MM.1S (cell line): ENCODE data around the gene NDST4.

ENCODE experiments used
- EZH2 ChIP-seq: fragments of 300-600 bp; sonication (generic); optimal IDR thresholded peaks from 2 replicates; pipeline ENCODE3; 2017; ENCODE audit warnings: low read depth, mild to moderate bottlenecking, antibody characterized with exemption, low read length, mixed read lengths
- EZH2phosphoT487 ChIP-seq: fragments of 300-600 bp; sonication (generic); IDR thresholded peaks from 2 replicates; pipeline ENCODE4 v1.6.1; 2018; ENCODE audit warnings: antibody characterized with exemption, low read length
- TF ChIP-seq, protein P1 (sequence below): fragments of 300-600 bp; sonication (generic); IDR thresholded peaks from 2 replicates; pipeline ENCODE4 v1.5.1; 2016; ENCODE audit warnings: antibody characterized with exemption, low read length, mixed read lengths

DNA sequence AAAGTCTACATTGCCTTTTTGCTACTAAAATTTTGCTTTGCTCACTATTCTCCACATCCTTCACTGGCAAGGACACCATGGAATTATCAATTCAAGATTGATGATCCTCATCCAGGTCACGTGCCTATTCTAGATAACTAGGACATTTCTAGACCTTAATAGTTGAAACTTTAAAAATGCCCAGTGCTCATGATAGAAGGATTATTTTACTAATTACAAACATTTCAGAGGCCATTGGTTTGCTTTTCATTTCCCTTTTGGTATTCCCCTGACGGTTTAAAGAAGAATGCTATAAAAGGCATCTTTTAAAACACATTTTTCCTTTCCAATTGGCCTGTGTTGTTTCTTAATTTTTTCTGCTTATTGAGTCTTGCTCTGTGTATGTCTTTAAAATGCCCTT is 249.4 kb downstream of the NDST4 start:
- TF ChIP-seq, protein P1, sequence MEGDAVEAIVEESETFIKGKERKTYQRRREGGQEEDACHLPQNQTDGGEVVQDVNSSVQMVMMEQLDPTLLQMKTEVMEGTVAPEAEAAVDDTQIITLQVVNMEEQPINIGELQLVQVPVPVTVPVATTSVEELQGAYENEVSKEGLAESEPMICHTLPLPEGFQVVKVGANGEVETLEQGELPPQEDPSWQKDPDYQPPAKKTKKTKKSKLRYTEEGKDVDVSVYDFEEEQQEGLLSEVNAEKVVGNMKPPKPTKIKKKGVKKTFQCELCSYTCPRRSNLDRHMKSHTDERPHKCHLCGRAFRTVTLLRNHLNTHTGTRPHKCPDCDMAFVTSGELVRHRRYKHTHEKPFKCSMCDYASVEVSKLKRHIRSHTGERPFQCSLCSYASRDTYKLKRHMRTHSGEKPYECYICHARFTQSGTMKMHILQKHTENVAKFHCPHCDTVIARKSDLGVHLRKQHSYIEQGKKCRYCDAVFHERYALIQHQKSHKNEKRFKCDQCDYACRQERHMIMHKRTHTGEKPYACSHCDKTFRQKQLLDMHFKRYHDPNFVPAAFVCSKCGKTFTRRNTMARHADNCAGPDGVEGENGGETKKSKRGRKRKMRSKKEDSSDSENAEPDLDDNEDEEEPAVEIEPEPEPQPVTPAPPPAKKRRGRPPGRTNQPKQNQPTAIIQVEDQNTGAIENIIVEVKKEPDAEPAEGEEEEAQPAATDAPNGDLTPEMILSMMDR = no peak
- TF ChIP-seq EZH2 (no peak), EZH2phosphoT487 (no peak)
